ENCODE data around the gene SIGLEC14.

Gene SIGLEC14

GRCh38 chr19:51654783-51655182 lies 8.2 kb upstream of the SIGLEC14 start (continued):
- TF ChIP-seq, protein P1, sequence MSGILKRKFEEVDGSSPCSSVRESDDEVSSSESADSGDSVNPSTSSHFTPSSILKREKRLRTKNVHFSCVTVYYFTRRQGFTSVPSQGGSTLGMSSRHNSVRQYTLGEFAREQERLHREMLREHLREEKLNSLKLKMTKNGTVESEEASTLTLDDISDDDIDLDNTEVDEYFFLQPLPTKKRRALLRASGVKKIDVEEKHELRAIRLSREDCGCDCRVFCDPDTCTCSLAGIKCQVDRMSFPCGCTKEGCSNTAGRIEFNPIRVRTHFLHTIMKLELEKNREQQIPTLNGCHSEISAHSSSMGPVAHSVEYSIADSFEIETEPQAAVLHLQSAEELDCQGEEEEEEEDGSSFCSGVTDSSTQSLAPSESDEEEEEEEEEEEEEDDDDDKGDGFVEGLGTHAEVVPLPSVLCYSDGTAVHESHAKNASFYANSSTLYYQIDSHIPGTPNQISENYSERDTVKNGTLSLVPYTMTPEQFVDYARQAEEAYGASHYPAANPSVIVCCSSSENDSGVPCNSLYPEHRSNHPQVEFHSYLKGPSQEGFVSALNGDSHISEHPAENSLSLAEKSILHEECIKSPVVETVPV (CRISPR knock-in tag; IDR thresholded peaks at IDR 0.05): no peak
- TF ChIP-seq, protein P2, sequence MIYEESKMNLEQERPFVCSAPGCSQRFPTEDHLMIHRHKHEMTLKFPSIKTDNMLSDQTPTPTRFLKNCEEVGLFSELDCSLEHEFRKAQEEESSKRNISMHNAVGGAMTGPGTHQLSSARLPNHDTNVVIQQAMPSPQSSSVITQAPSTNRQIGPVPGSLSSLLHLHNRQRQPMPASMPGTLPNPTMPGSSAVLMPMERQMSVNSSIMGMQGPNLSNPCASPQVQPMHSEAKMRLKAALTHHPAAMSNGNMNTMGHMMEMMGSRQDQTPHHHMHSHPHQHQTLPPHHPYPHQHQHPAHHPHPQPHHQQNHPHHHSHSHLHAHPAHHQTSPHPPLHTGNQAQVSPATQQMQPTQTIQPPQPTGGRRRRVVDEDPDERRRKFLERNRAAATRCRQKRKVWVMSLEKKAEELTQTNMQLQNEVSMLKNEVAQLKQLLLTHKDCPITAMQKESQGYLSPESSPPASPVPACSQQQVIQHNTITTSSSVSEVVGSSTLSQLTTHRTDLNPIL (CRISPR knock-in tag; IDR thresholded peaks at IDR 0.05; ENCODE audit: low read depth): no peak
- TF ChIP-seq ZFP30 (CRISPR knock-in tag; IDR thresholded peaks at IDR 0.05) (no peak), ARNTL (CRISPR knock-in tag; IDR thresholded peaks at IDR 0.05; ENCODE audit: borderline replicate concordance, low read depth) (no peak), ISL1 (CRISPR knock-in tag; IDR thresholded peaks at IDR 0.05) (no peak), TOX (CRISPR knock-in tag; IDR thresholded peaks at IDR 0.05; ENCODE audit: borderline replicate concordance) (no peak), TCF4 (CRISPR knock-in tag; IDR thresholded peaks at IDR 0.05; ENCODE audit: borderline replicate concordance) (no peak), BACH2 (CRISPR knock-in tag; IDR thresholded peaks at IDR 0.05; ENCODE audit: borderline replicate concordance) (no peak)

GRCh38 chr19:51653162-51653561 lies 6.5 kb upstream of the SIGLEC14 start:
- no peak for ATAC-seq
- no peak for TF ChIP-seq GLIS3 (CRISPR knock-in tag; IDR thresholded peaks at IDR 0.05)
- TF ChIP-seq TSHZ2 (CRISPR knock-in tag; IDR thresholded peaks at IDR 0.05): no peak
- TF ChIP-seq RARB (CRISPR knock-in tag; IDR thresholded peaks at IDR 0.05): no peak
- no peak for TF ChIP-seq TCF4 (CRISPR knock-in tag; IDR thresholded peaks at IDR 0.05; ENCODE audit: borderline replicate concordance)
- TF ChIP-seq ZNF8 (CRISPR knock-in tag; IDR thresholded peaks at IDR 0.05): no peak
- TF ChIP-seq BACH2 (CRISPR knock-in tag; IDR thresholded peaks at IDR 0.05; ENCODE audit: borderline replicate concordance): no peak
- no peak for TF ChIP-seq OSR1 (CRISPR knock-in tag; IDR thresholded peaks at IDR 0.05)
- TF ChIP-seq, protein P3, sequence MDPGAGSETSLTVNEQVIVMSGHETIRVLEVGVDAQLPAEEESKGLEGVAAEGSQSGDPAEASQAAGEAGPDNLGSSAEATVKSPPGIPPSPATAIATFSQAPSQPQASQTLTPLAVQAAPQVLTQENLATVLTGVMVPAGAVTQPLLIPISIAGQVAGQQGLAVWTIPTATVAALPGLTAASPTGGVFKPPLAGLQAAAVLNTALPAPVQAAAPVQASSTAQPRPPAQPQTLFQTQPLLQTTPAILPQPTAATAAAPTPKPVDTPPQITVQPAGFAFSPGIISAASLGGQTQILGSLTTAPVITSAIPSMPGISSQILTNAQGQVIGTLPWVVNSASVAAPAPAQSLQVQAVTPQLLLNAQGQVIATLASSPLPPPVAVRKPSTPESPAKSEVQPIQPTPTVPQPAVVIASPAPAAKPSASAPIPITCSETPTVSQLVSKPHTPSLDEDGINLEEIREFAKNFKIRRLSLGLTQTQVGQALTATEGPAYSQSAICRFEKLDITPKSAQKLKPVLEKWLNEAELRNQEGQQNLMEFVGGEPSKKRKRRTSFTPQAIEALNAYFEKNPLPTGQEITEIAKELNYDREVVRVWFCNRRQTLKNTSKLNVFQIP (CRISPR knock-in tag; IDR thresholded peaks at IDR 0.05; ENCODE audit: borderline replicate concordance, low read depth): no peak
- no peak for TF ChIP-seq ZNF565 (CRISPR knock-in tag; conservative IDR thresholded peaks at IDR 0.05; ENCODE audit: low read depth)
- TF ChIP-seq ISL1 (CRISPR knock-in tag; IDR thresholded peaks at IDR 0.05): no peak
- no peak for TF ChIP-seq ZFP30 (CRISPR knock-in tag; IDR thresholded peaks at IDR 0.05)
- no peak for TF ChIP-seq CSDC2 (CRISPR knock-in tag; IDR thresholded peaks at IDR 0.05)
- TF ChIP-seq ZNF70 (CRISPR knock-in tag; IDR thresholded peaks at IDR 0.05): no peak
- no peak for TF ChIP-seq PPARA (CRISPR knock-in tag; IDR thresholded peaks at IDR 0.05; ENCODE audit: borderline replicate concordance)

GRCh38 chr19:51652266-51652665 lies 5.6 kb upstream of the SIGLEC14 start:
- TF ChIP-seq ISL1 (CRISPR knock-in tag; IDR thresholded peaks at IDR 0.05) (no peak), TOX (CRISPR knock-in tag; IDR thresholded peaks at IDR 0.05; ENCODE audit: borderline replicate concordance) (no peak), ZFP3 (CRISPR knock-in tag; IDR thresholded peaks at IDR 0.05) (no peak), GLIS3 (CRISPR knock-in tag; IDR thresholded peaks at IDR 0.05) (no peak), PATZ1 (CRISPR knock-in tag; IDR thresholded peaks at IDR 0.05; ENCODE audit: borderline replicate concordance) (no peak), TCF4 (CRISPR knock-in tag; IDR thresholded peaks at IDR 0.05; ENCODE audit: borderline replicate concordance) (no peak), ZC3H10 (CRISPR knock-in tag; IDR thresholded peaks at IDR 0.05) (no peak), ESRRG (CRISPR knock-in tag; IDR thresholded peaks at IDR 0.05) (no peak), ZNF565 (CRISPR knock-in tag; conservative IDR thresholded peaks at IDR 0.05; ENCODE audit: low read depth) (no peak), SNAI2 (CRISPR knock-in tag; IDR thresholded peaks at IDR 0.05) (no peak), OSR1 (CRISPR knock-in tag; IDR thresholded peaks at IDR 0.05) (no peak), ZFP30 (CRISPR knock-in tag; IDR thresholded peaks at IDR 0.05) (no peak), CSDC2 (CRISPR knock-in tag; IDR thresholded peaks at IDR 0.05) (no peak), ZNF8 (CRISPR knock-in tag; IDR thresholded peaks at IDR 0.05) (no peak)
- TF ChIP-seq, protein P2 (CRISPR knock-in tag; IDR thresholded peaks at IDR 0.05; ENCODE audit: low read depth): no peak
- TF ChIP-seq, protein P1 (CRISPR knock-in tag; IDR thresholded peaks at IDR 0.05): no peak
- TF ChIP-seq, protein P3 (CRISPR knock-in tag; IDR thresholded peaks at IDR 0.05; ENCODE audit: borderline replicate concordance, low read depth): no peak
- no peak for ATAC-seq

All from SK-N-SH treated with all-trans-retinoic acid at 6 μM for 48 hours (cell line).